Stimulated activated CD8-positive, alpha-beta memory T cell treated with anti-CD3 and anti-CD28 coated beads, Interleukin-12 subunit alpha, Interleukin-12 subunit beta, amount 100 ng/mL, for 24 hours (primary cell): Measurements from ENCODE around the gene CIP2A.

Source experiments
- DNase-seq: peaks from one replicate; pipeline ENCODE4 v3.0.0-alpha.2; 2020; ENCODE audit errors: extremely low read depth

Gene CIP2A

GRCh38 chr3:108511055-108511454, 78.2 kb downstream of the CIP2A start:
- DNase-seq = no peak

DNA sequence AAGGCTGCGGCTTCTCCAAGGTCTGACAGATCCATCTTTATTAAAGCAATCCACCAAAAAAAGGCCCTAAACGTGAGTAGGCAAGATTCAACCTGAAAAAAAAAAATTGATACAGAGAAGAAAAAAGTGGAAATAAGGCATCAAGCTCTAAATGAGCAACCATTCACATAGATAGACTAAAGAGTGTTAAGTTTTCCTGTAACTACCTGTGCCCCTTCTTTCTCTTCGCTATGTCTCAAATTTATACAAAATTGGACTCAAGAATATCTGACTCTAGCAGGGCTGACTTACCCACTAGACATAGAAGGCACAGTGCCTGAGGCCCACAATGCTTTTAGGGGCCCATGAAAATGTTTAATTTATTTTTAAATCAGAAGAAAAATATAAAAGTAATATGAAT, 78.7 kb downstream of the CIP2A start, which contains the start of gene MYH15:
TSS of gene MYH15 (minus strand) at position 101 of the 400 bp plus-strand sequence. CDS start at position 35, 66 bp downstream.
- no peak for DNase-seq

GRCh38 chr3:108509871-108510270, 79.4 kb downstream of the CIP2A start:
- DNase-seq = no peak

GRCh38 chr3:108509263-108509662, 80.0 kb downstream of the CIP2A start:
- DNase-seq = no peak

DNA sequence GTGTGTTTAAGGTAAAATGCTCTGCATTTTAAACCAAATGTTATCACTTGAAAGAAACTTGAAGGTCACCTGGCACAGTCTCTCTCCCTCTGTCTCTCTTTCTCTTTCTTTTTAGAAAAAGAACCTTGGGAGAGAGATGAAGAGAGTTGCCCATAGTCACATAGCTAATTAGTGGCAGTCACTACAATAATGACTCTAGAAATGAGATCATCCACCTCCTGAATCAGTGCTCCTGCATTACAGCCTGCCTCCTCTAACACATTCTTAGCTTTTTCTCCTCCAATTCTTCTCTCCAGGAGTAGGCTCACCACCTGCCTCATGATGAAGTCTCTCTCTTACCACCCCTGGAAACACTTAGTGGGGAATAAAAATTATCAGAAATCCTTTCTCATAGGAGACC, 81.3 kb downstream of the CIP2A start:
- DNase-seq = no peak

GRCh38 chr3:108505811-108506210, 83.4 kb downstream of the CIP2A start:
- no peak for DNase-seq

DNA sequence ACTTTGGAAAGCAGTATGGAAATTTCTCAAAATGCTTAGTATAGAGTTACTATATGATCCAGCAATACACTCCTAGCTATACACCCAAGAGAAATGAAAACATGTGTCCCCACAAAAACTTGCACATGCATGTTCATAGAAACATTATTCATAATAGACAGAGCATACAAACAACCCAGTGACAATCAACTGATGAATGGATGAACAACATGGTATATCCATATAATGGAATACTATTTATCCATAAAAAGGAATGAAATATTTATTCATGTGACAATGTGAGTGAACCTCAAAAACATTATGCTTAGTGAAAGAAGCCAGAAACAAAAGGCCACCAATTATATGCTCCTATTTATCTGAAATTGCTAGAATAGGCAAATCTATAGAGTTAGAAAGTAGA, 85.5 kb downstream of the CIP2A start:
- DNase-seq = no peak

GRCh38 chr3:108501535-108501934, 87.7 kb downstream of the CIP2A start:
- DNase-seq = no peak

GRCh38 chr3:108500728-108501127, 88.5 kb downstream of the CIP2A start:
- no peak for DNase-seq
